ENCODE data around the gene RHEX.

RHEX gene

DNA sequence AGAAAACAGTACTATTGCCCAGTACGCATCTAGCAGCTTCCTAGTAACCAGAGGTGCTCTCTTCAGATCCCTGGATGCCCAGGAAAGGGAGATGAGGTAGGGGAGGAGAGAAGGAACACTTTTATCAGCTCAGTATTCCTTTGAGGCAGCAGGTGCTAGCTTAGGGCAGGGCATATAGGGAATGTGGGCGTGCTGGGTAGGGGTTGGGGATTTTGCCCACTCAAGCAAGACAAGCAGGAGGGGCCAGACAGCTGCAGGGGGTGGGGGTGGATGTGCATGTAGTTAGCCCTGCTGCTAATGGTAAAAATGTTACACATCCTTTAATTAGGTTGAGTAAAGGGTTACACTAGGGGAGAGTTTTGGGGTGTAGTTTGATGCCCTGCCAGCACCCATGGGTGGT is 82.3 kb downstream of the RHEX start:
- no peak for TF ChIP-seq FOXP2 (optimal IDR thresholded peaks at IDR 0.05; ENCODE audit: borderline replicate concordance, extremely low read depth, extremely low read length, insufficient read depth)
- TF ChIP-seq SIN3A (IDR thresholded peaks at IDR 0.05; ENCODE audit: borderline replicate concordance, insufficient read depth, low read length), result no peak
- no peak for TF ChIP-seq TAF1 (IDR thresholded peaks at IDR 0.05; ENCODE audit: borderline replicate concordance, insufficient read depth, low read length)
- TF ChIP-seq, protein P1, sequence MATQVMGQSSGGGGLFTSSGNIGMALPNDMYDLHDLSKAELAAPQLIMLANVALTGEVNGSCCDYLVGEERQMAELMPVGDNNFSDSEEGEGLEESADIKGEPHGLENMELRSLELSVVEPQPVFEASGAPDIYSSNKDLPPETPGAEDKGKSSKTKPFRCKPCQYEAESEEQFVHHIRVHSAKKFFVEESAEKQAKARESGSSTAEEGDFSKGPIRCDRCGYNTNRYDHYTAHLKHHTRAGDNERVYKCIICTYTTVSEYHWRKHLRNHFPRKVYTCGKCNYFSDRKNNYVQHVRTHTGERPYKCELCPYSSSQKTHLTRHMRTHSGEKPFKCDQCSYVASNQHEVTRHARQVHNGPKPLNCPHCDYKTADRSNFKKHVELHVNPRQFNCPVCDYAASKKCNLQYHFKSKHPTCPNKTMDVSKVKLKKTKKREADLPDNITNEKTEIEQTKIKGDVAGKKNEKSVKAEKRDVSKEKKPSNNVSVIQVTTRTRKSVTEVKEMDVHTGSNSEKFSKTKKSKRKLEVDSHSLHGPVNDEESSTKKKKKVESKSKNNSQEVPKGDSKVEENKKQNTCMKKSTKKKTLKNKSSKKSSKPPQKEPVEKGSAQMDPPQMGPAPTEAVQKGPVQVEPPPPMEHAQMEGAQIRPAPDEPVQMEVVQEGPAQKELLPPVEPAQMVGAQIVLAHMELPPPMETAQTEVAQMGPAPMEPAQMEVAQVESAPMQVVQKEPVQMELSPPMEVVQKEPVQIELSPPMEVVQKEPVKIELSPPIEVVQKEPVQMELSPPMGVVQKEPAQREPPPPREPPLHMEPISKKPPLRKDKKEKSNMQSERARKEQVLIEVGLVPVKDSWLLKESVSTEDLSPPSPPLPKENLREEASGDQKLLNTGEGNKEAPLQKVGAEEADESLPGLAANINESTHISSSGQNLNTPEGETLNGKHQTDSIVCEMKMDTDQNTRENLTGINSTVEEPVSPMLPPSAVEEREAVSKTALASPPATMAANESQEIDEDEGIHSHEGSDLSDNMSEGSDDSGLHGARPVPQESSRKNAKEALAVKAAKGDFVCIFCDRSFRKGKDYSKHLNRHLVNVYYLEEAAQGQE (IDR thresholded peaks at IDR 0.05; ENCODE audit: insufficient read depth in 1 of 2, low read depth in 2 of 2, low read length in 2 of 2), result no peak
- no peak for TF ChIP-seq POLR2AphosphoS5 (IDR thresholded peaks at IDR 0.05; ENCODE audit: low read depth, low read length)

DNA sequence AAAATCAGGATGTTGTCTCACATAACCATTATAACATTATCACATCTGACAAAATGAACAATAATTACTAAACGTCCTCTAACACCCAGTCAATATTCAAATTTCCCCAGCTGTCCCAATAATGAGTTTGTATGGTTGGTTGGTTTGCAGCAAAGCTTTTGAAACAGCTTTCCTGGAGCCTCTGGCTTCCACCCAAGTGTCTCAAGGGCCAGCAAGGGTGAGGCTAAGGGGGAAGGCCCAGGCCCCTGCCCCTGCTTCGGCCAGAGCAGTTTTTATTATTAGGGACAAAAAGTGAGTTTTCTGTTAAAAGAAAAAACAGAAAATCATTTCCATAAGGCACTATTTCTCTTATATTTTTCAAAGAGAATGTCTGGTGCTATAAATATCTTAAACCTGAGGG is 83.3 kb downstream of the RHEX start:
- TF ChIP-seq TAF1 (IDR thresholded peaks at IDR 0.05; ENCODE audit: borderline replicate concordance, insufficient read depth, low read length) (no peak), SIN3A (IDR thresholded peaks at IDR 0.05; ENCODE audit: borderline replicate concordance, insufficient read depth, low read length) (no peak), POLR2AphosphoS5 (IDR thresholded peaks at IDR 0.05; ENCODE audit: low read depth, low read length) (no peak), FOXP2 (optimal IDR thresholded peaks at IDR 0.05; ENCODE audit: borderline replicate concordance, extremely low read depth, extremely low read length, insufficient read depth) (no peak)
- TF ChIP-seq, protein P1 (IDR thresholded peaks at IDR 0.05; ENCODE audit: insufficient read depth in 1 of 2, low read depth in 2 of 2, low read length in 2 of 2), result no peak

DNA sequence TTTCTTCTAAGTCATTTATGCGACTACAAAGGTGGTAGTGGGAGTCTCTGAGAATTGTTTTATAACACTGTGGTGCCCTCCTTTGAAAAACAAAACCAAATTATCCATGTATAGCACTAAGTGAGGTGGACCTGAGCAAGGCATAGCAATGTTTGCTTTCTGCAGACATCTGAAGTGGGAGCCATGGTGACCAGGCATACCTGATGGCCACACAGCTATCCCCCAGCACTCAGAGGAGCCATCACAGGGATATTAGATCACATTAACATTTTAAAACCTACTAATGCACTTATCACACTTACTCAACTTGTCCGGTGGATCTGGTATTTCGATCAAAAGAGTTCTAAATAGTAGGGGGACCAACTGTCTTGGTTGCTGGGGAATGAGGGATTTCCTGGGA is 89.0 kb downstream of the RHEX start:
- TF ChIP-seq SIN3A (IDR thresholded peaks at IDR 0.05; ENCODE audit: borderline replicate concordance, insufficient read depth, low read length) (no peak), FOXP2 (optimal IDR thresholded peaks at IDR 0.05; ENCODE audit: borderline replicate concordance, extremely low read depth, extremely low read length, insufficient read depth) (no peak)
- TF ChIP-seq, protein P1 (IDR thresholded peaks at IDR 0.05; ENCODE audit: insufficient read depth in 1 of 2, low read depth in 2 of 2, low read length in 2 of 2), result no peak

DNA sequence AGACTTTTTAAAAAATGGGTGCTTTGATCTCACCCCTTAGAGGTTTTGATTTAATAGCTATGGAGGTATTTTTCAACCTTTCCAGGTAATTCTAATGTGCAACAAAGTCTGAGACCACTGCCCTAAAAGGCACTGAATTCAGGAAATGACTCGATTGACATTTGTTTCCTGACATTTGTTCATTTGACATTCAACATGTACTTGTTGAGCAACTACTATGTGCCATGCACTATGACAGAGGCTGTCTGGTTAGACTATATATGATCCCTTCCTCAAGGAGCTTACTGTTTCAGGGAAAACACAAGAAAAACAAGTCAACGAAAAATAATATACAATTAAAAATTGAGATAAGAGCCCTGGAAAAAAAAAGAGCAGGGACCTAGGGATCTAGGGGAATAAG is 89.8 kb downstream of the RHEX start:
- TF ChIP-seq FOXP2 (optimal IDR thresholded peaks at IDR 0.05; ENCODE audit: borderline replicate concordance, extremely low read depth, extremely low read length, insufficient read depth) (no peak), SIN3A (IDR thresholded peaks at IDR 0.05; ENCODE audit: borderline replicate concordance, insufficient read depth, low read length) (no peak), TAF1 (IDR thresholded peaks at IDR 0.05; ENCODE audit: borderline replicate concordance, insufficient read depth, low read length) (no peak), POLR2AphosphoS5 (IDR thresholded peaks at IDR 0.05; ENCODE audit: low read depth, low read length) (no peak)
- TF ChIP-seq, protein P1 (IDR thresholded peaks at IDR 0.05; ENCODE audit: insufficient read depth in 1 of 2, low read depth in 2 of 2, low read length in 2 of 2), result no peak

DNA sequence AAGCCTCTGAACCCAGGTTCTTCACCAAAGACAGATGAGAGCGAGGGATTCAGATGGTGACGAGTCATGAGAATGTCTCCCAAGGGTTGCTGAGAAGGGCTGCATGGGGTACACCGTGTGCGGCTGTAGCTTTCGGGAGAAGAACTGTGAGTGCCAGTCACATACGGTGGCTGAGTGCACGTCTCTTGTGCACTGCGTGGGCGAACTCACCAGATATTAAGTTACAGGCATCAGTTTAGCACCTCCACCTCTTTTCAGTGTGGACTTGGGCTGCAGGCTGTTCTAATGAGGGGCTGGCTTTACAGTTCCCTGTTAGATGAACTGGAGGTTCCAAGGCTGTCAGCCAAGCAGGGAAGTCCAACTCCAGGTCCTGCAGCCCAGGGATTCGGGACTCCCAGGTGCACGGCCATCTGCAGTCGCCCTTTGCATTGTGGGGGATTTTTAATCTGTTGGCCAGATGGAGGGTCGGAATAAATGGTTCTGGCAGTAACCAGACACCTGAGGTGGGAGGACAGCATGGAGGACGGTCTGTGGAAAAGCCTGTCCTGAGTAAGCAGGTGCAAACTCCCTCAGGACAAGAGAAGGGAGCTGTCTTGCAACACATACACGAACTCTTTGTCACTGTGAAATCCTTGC is 90.7 kb downstream of the RHEX start:
- no peak for TF ChIP-seq FOXP2 (optimal IDR thresholded peaks at IDR 0.05; ENCODE audit: borderline replicate concordance, extremely low read depth, extremely low read length, insufficient read depth)
- no peak for TF ChIP-seq POLR2AphosphoS5 (IDR thresholded peaks at IDR 0.05; ENCODE audit: low read depth, low read length)
- TF ChIP-seq, protein P1 (IDR thresholded peaks at IDR 0.05; ENCODE audit: insufficient read depth in 1 of 2, low read depth in 2 of 2, low read length in 2 of 2), result no peak
- no peak for TF ChIP-seq TAF1 (IDR thresholded peaks at IDR 0.05; ENCODE audit: borderline replicate concordance, insufficient read depth, low read length)
- TF ChIP-seq SIN3A (IDR thresholded peaks at IDR 0.05; ENCODE audit: borderline replicate concordance, insufficient read depth, low read length), result no peak
